CD1c-positive myeloid dendritic cell (primary cell): Measurements from ENCODE around the gene POU2AF3.
A peak's percentile ranks its signal among the peaks of the same experiment; 100 is the strongest.
"Not testable (repeated sequence)": the region's sequence is repeated elsewhere in the genome, so short reads cannot be mapped to it uniquely, and the experiment has no call there.

ENCODE experiments used
- DNase-seq: peaks from one replicate; pipeline ENCODE4 v3.0.0-alpha.2; 2016; ENCODE audit errors: extremely low spot score

POU2AF3 gene

GRCh38 chr11:111300569-111300968, 2.2 kb downstream of the POU2AF3 start:
- DNase-seq, result no peak

- DNase-seq, result no peak
Observed at GRCh38 chr11:111301004-111301841, 2.9 kb downstream of the POU2AF3 start.

- DNase-seq, result no peak
Observed at GRCh38 chr11:111301842-111302118, 3.4 kb downstream of the POU2AF3 start.

GRCh38 chr11:111302298-111302697, 4.0 kb downstream of the POU2AF3 start:
- DNase-seq, result no peak

GRCh38 chr11:111303461-111303860, 5.1 kb downstream of the POU2AF3 start:
- DNase-seq, result no peak

GRCh38 chr11:111305162-111305802, 6.9 kb downstream of the POU2AF3 start:
- no peak for DNase-seq

GRCh38 chr11:111305876-111306275, 7.5 kb downstream of the POU2AF3 start:
- DNase-seq, result peak; percentile 4

GRCh38 chr11:111306321-111306720, 8.0 kb downstream of the POU2AF3 start:
- DNase-seq, result no peak

- DNase-seq, result no peak
Observed at GRCh38 chr11:111307472-111308108, 9.2 kb downstream of the POU2AF3 start.

- no peak for DNase-seq
Observed at GRCh38 chr11:111308140-111308539, 9.8 kb downstream of the POU2AF3 start.

- DNase-seq, result no peak
Observed at GRCh38 chr11:111309215-111309915, 11.0 kb downstream of the POU2AF3 start.

- DNase-seq, result no peak
Observed at GRCh38 chr11:111310088-111310487, 11.7 kb downstream of the POU2AF3 start.

- DNase-seq, result no peak
Observed at GRCh38 chr11:111310723-111311122, 12.4 kb downstream of the POU2AF3 start.

- DNase-seq, result no peak
Observed at GRCh38 chr11:111312076-111312475, 13.7 kb downstream of the POU2AF3 start.

GRCh38 chr11:111319296-111319695, 20.9 kb downstream of the POU2AF3 start:
- DNase-seq, result no peak

- not testable (repeated sequence) for DNase-seq
Observed at GRCh38 chr11:111320199-111320598, 21.9 kb downstream of the POU2AF3 start.

GRCh38 chr11:111320728-111321568, 22.6 kb downstream of the POU2AF3 start:
- no peak for DNase-seq

- no peak for DNase-seq
Observed at GRCh38 chr11:111322534-111322933, 24.2 kb downstream of the POU2AF3 start.

GRCh38 chr11:111324277-111324720, 26.0 kb downstream of the POU2AF3 start:
- DNase-seq, result no peak

GRCh38 chr11:111325259-111325658, 26.9 kb downstream of the POU2AF3 start:
- DNase-seq, result no peak

GRCh38 chr11:111326824-111327223, 28.5 kb downstream of the POU2AF3 start:
- DNase-seq, result no peak
